CD4-positive, alpha-beta T cell (primary cell): ENCODE data around the gene SERPINA10. TPM values are rescaled to one million over a fixed set of nuclear protein-coding genes. Genes with fewer than 3 reads are reported as not detected.

Experiments
- ATAC-seq: fragments of 200-7000 bp; cut with Tn5 transposase; one replicate; pipeline ENCODE4 v1.10.0; 2022; ENCODE audit warnings: mild to moderate bottlenecking; ENCODE audit not compliant: poor library complexity
- CTCF ChIA-PET: fragments of 350-600 bp; sonication (Branson Sonifier 250); formaldehyde crosslinking; loops from one replicate; lab custom pipeline; 2021; ENCODE audit warnings: antibody characterized with exemption, inconsistent platforms; lab: Charles Lee
- POLR2A ChIA-PET: fragments of 350-600 bp; sonication (Branson Sonifier 250); formaldehyde crosslinking; loops from one replicate; lab custom pipeline; 2021; ENCODE audit warnings: antibody characterized with exemption, inconsistent platforms; lab: Charles Lee
- DNase-seq, 14 experiments: peaks; one replicate each; pipeline ENCODE4 v3.0.0-alpha.2; 2013 to 2020; ENCODE audit warnings: mixed read lengths in 2 of 14
- H3K27ac ChIP-seq, 2 donors: one replicate each; pipeline versions ENCODE4 v1.5.1 to v1.7.0; 2013; ENCODE audit warnings: low read length in 2 of 2, low read depth in 1 of 2, mild to moderate bottlenecking in 1 of 2
- H3K27me3 ChIP-seq, 2 experiments: 1 replicate in 1 of 2; 2 replicates in 1 of 2; pipeline versions ENCODE4 v1.6.1 to v1.7.0; 2013; ENCODE audit warnings: low read length in 2 of 2, control low read depth in 1 of 2, mild to moderate bottlenecking in 1 of 2, moderate library complexity in 1 of 2; ENCODE audit not compliant: insufficient read depth in 2 of 2, control insufficient read depth in 1 of 2
- H3K36me3 ChIP-seq: one replicate; pipeline ENCODE4 v1.6.1; 2013; ENCODE audit warnings: low read length, control low read depth; ENCODE audit not compliant: insufficient read depth
- H3K4me1 ChIP-seq: one replicate; pipeline ENCODE4 v1.6.1; 2013; ENCODE audit warnings: low read length, control low read depth; ENCODE audit not compliant: insufficient read depth
- H3K4me3 ChIP-seq: one replicate; pipeline ENCODE4 v1.5.1; 2013; ENCODE audit warnings: mild to moderate bottlenecking, low read length, moderate library complexity
- H3K9me3 ChIP-seq, 2 experiments: 1 replicate in 1 of 2; 2 replicates in 1 of 2; pipeline versions ENCODE4 v1.6.1 to v1.7.0; 2013; ENCODE audit warnings: low read length in 2 of 2, mild to moderate bottlenecking in 2 of 2, control low read depth in 1 of 2, moderate library complexity in 1 of 2; ENCODE audit not compliant: control insufficient read depth in 1 of 2, insufficient read depth in 1 of 2
- H3K27ac Mint-ChIP-seq: one replicate; pipeline ENCODE4 v1.8.0; 2020; ENCODE audit warnings: mixed read lengths
- H3K27me3 Mint-ChIP-seq: one replicate; pipeline ENCODE4 v1.8.0; 2021; ENCODE audit warnings: mixed read lengths
- H3K36me3 Mint-ChIP-seq: one replicate; pipeline ENCODE4 v1.8.0; 2021; ENCODE audit warnings: low read depth, mixed read lengths
- H3K4me1 Mint-ChIP-seq: one replicate; pipeline ENCODE4 v1.8.0; 2021; ENCODE audit warnings: low read depth, mixed read lengths
- H3K4me3 Mint-ChIP-seq: one replicate; pipeline ENCODE4 v1.8.0; 2020; ENCODE audit warnings: mild to moderate bottlenecking, mixed read lengths
- H3K9me3 Mint-ChIP-seq: one replicate; pipeline ENCODE4 v1.8.0; 2020; ENCODE audit warnings: mixed read lengths
- intact Hi-C, 2 experiments: fragments of 100-400 bp; cut with DNase I in 1 of 2; cut with micrococcal nuclease in 1 of 2; formaldehyde crosslinking; loops; one replicate each; pipeline versions ENCODE4 v1.15.1 to v1.9.0; 2023 to 2025; cut with DNase I, micrococcal nuclease
- total RNA-seq, 174 experiments: library from RNA in 2 of 174; stranded (reverse) in 2 of 174; gene quantifications; one replicate each; pipeline ENCODE4 v1.2.3 and lab custom pipeline; 2021 to 2026
- TF ChIP-seq, protein P1 (sequence below): fragments of 200-600 bp; IDR thresholded peaks from one replicate; pipeline ENCODE4 v1.8.0; 2022; ENCODE audit warnings: antibody characterized with exemption, mild to moderate bottlenecking

Gene SERPINA10
- total RNA-seq, 2 experiments from 2014 or later = not detected

DNA sequence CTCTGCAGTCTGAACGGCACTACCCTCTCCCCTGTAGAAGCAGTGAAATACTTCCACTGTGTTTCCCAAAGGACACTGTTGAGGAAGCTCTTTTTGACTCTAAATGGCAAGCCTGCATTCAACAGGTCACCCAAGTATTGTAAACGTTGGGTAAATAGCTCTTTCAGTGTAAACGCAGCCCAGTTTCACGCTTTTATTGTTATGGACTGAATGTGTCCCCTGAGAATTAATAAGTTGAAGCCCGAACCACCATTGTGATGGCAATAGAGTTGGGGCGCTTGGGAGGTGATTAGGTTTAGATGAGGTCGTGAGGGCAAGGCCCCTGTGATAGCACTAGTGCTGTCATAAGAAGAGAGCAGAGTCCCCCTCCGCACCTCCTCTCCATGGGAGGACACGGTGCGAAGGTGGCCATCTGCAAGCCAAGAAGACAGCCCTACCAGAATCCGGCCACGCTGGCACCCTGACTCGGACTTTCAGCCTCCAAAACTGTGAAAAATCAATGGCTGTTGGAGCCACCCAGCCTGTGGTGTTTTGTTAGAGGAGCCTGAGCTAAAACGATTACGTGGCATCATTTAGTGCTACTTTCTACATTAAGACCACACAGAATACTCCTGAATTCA is 1.1 kb downstream of the SERPINA10 start:
- CTCF ChIA-PET = no interaction called here
- TF ChIP-seq, protein P1, sequence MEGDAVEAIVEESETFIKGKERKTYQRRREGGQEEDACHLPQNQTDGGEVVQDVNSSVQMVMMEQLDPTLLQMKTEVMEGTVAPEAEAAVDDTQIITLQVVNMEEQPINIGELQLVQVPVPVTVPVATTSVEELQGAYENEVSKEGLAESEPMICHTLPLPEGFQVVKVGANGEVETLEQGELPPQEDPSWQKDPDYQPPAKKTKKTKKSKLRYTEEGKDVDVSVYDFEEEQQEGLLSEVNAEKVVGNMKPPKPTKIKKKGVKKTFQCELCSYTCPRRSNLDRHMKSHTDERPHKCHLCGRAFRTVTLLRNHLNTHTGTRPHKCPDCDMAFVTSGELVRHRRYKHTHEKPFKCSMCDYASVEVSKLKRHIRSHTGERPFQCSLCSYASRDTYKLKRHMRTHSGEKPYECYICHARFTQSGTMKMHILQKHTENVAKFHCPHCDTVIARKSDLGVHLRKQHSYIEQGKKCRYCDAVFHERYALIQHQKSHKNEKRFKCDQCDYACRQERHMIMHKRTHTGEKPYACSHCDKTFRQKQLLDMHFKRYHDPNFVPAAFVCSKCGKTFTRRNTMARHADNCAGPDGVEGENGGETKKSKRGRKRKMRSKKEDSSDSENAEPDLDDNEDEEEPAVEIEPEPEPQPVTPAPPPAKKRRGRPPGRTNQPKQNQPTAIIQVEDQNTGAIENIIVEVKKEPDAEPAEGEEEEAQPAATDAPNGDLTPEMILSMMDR = no peak
- H3K9me3 ChIP-seq = peaks cover 0 to 8% of the 10 kb centered on the region in 2 experiments
- ATAC-seq (no peak), DNase-seq (no peak)
- H3K27ac ChIP-seq = no peak overlapping the region
- no peaks in the 10 kb centered on the region for H3K36me3 ChIP-seq
- H3K4me1 Mint-ChIP-seq = no peaks in the 10 kb centered on the region
- H3K4me3 Mint-ChIP-seq = no peak overlapping the region
- no peak overlapping the region for H3K27ac Mint-ChIP-seq
- H3K4me3 ChIP-seq = no peak overlapping the region
- peaks cover 0 to 5% of the 10 kb centered on the region in 2 experiments for H3K27me3 ChIP-seq
- no peaks in the 10 kb centered on the region for H3K9me3 Mint-ChIP-seq
- intact Hi-C loops = no loop called here
- no peaks in the 10 kb centered on the region for H3K4me1 ChIP-seq
- POLR2A ChIA-PET = interaction anchor here (0.6 kb wide), 1 partner anchor 134 kb away, joined by 3 read pairs; no protein-coding TSS in a partner anchor
- no peaks in the 10 kb centered on the region for H3K36me3 Mint-ChIP-seq
- peaks cover 5% of the 10 kb centered on the region for H3K27me3 Mint-ChIP-seq

DNA sequence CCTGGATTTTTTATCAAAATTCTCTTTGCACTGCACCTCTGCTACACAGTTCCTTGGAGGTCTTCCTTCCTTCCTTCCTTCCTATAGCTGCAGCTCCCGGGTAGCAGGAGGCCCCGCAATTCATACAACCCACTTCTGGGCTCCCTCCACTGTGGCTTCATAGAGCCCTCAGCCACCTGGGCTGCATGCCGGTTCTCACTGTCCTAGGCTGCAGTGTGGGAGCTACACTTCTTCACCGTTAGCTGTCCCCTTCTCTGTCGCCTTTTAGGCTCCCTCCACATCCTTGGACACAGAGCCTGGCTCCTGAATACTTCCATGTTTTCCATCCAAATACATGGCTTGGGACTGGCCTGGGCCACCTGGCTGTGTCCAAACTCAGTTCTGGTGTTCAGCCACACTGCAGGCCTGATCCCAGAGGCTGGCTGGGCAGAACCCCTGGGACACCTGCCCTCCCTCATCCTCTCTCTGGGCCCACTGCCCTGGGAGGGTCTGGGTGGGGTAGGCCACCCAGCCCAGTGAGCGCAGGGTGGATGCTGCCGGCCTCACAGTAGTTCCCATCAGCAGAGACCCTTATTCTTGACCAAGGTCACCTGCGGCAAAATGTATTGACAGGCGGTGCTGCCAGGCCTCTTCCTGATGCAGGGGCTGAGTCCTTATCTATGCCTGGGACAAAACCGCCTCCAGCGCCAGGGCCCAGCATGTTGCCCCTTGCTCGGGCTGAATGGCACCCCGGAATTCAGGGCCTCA is 1.7 kb downstream of the SERPINA10 start:
- TF ChIP-seq, protein P1 = no peak
- Histone ChIP-seq H3K9me3 (peaks cover 0 to 8% of the 10 kb centered on the region in 2 experiments), H3K4me3 (no peak overlapping the region), H3K27ac (no peak overlapping the region), H3K27me3 (peaks cover 0 to 5% of the 10 kb centered on the region in 2 experiments), H3K36me3 (no peaks in the 10 kb centered on the region), H3K4me1 (no peaks in the 10 kb centered on the region)
- Mint-ChIP-seq H3K27ac (no peak overlapping the region), H3K36me3 (no peaks in the 10 kb centered on the region), H3K4me1 (no peaks in the 10 kb centered on the region), H3K9me3 (no peaks in the 10 kb centered on the region), H3K27me3 (no peaks in the 10 kb centered on the region), H3K4me3 (no peak overlapping the region)
- ATAC-seq (no peak), DNase-seq (no peak)
- intact Hi-C loops = no loop called here
- ChIA-PET POLR2A (interaction anchor here (0.6 kb wide), 1 partner anchor 133 kb away, joined by 3 read pairs; no protein-coding TSS in a partner anchor), CTCF (no interaction called here)

DNA sequence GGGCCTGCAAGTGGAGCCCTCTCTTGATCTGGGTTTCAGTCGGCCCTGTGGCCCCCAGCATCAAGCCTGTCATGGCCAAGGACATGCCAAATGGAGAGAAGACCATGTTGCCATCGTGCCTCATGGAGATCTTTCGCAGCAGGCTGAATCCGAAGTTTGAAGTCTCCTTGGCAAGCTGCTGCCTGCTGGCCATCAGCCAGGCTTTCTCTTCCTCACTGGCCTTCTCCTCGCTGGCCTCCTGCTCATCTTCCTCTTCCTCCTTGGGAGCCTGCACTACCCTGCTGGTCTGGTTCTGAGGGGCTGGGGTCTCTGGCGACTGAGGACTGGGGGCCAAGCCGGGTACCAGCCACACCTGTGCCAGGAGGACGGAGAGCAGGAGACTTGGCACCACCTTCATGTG is 2.9 kb downstream of the SERPINA10 start:
- no peaks in the 10 kb centered on the region for H3K9me3 Mint-ChIP-seq
- POLR2A ChIA-PET = no interaction called here

More for the DNA sequence above, 2.9 kb downstream of the SERPINA10 start:
- Histone ChIP-seq H3K4me3 (no peak overlapping the region), H3K27ac (no peak overlapping the region), H3K4me1 (no peaks in the 10 kb centered on the region), H3K27me3 (peaks cover 0 to 5% of the 10 kb centered on the region in 2 experiments), H3K9me3 (peaks cover 0 to 8% of the 10 kb centered on the region in 2 experiments), H3K36me3 (no peaks in the 10 kb centered on the region)
- TF ChIP-seq, protein P1 = no peak
- DNase-seq (no peak), ATAC-seq (no peak)
- Mint-ChIP-seq H3K36me3 (no peaks in the 10 kb centered on the region), H3K27ac (no peak overlapping the region), H3K27me3 (no peaks in the 10 kb centered on the region), H3K4me3 (no peak overlapping the region), H3K4me1 (no peaks in the 10 kb centered on the region)
- intact Hi-C loops = no loop called here
- CTCF ChIA-PET = no interaction called here
